DOHH2 (cell line): Measurements from ENCODE around the gene CDC16.

Experiments used
- H3F3A ChIP-seq: fragments of 200-600 bp; sonication (generic), shearing (Covaris generic); 2 replicates; pipeline ENCODE4 v1.6.0; 2016; ENCODE audit warnings: antibody characterized with exemption, mild to moderate bottlenecking; ENCODE audit not compliant: control insufficient read depth, insufficient read depth
- H3K27ac ChIP-seq: fragments of 200-600 bp; sonication (generic); 2 replicates; pipeline ENCODE4 v1.5.1; 2014; ENCODE audit warnings: low read depth, mild to moderate bottlenecking, low read length, moderate library complexity
- H3K27me3 ChIP-seq: fragments of 200-600 bp; sonication (generic); 2 replicates; pipeline ENCODE4 v1.6.1; 2014; ENCODE audit warnings: mild to moderate bottlenecking, low read length, mixed read lengths; ENCODE audit not compliant: control insufficient read depth
- H3K36me3 ChIP-seq: fragments of 200-600 bp; sonication (generic); 2 replicates; pipeline ENCODE4 v1.6.1; 2014; ENCODE audit warnings: mild to moderate bottlenecking, low read length, moderate library complexity, mixed read lengths; ENCODE audit not compliant: control insufficient read depth
- H3K4me1 ChIP-seq: fragments of 200-600 bp; sonication (generic); 2 replicates; pipeline ENCODE4 v1.6.1; 2014; ENCODE audit warnings: mild to moderate bottlenecking, low read length, mixed read lengths; ENCODE audit not compliant: control insufficient read depth
- H3K4me2 ChIP-seq: fragments of 200-600 bp; sonication (generic); 2 replicates; pipeline ENCODE4 v1.6.0; 2014; ENCODE audit warnings: mild to moderate bottlenecking, low read length, moderate library complexity
- H3K4me3 ChIP-seq: fragments of 200-600 bp; sonication (generic); 2 replicates; pipeline ENCODE4 v1.5.1; 2014; ENCODE audit warnings: mild to moderate bottlenecking, low read length, mixed read lengths
- H3K79me2 ChIP-seq: fragments of 200-600 bp; sonication (generic); 2 replicates; pipeline ENCODE4 v1.6.1; 2014; ENCODE audit warnings: mild to moderate bottlenecking, low read length, mixed read lengths; ENCODE audit not compliant: control insufficient read depth
- H3K9me2 ChIP-seq: fragments of 200-600 bp; sonication (generic); replicated peaks from 2 replicates; pipeline ENCODE4 v1.6.1; 2014; ENCODE audit warnings: mild to moderate bottlenecking, low read length, mixed read lengths; ENCODE audit not compliant: control insufficient read depth
- H3K9me3 ChIP-seq: fragments of 200-600 bp; sonication (generic); 2 replicates; pipeline ENCODE4 v1.6.1; 2014; ENCODE audit warnings: antibody characterized with exemption, low read length, mixed read lengths; ENCODE audit not compliant: control insufficient read depth, insufficient read depth
- H4K20me1 ChIP-seq: fragments of 200-600 bp; sonication (generic); 2 replicates; pipeline ENCODE4 v1.6.0; 2014; ENCODE audit warnings: low read depth, mild to moderate bottlenecking, antibody characterized with exemption, low read length, moderate library complexity; ENCODE audit not compliant: control insufficient read depth, insufficient read depth
- CTCF ChIP-seq: fragments of 200-600 bp; sonication (generic); IDR thresholded peaks from one replicate; pipeline ENCODE4 v1.5.1; 2014; ENCODE audit warnings: antibody characterized with exemption, mild to moderate bottlenecking, low read depth, low read length; ENCODE audit not compliant: poor library complexity, severe bottlenecking
- EZH2phosphoT487 ChIP-seq: fragments of 200-600 bp; sonication (generic); IDR thresholded peaks from 2 replicates; pipeline ENCODE4 v1.6.1; 2017; ENCODE audit warnings: borderline replicate concordance, mild to moderate bottlenecking, antibody characterized with exemption, low read length, moderate library complexity, mixed read lengths

Gene CDC16, protein sequence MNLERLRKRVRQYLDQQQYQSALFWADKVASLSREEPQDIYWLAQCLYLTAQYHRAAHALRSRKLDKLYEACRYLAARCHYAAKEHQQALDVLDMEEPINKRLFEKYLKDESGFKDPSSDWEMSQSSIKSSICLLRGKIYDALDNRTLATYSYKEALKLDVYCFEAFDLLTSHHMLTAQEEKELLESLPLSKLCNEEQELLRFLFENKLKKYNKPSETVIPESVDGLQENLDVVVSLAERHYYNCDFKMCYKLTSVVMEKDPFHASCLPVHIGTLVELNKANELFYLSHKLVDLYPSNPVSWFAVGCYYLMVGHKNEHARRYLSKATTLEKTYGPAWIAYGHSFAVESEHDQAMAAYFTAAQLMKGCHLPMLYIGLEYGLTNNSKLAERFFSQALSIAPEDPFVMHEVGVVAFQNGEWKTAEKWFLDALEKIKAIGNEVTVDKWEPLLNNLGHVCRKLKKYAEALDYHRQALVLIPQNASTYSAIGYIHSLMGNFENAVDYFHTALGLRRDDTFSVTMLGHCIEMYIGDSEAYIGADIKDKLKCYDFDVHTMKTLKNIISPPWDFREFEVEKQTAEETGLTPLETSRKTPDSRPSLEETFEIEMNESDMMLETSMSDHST

GRCh38 chr13:114234645-114235421 is at the start of gene CDC16:
TSS of gene CDC16 (plus strand) at chr13:114234897. CDS start at chr13:114235085, 188 bp downstream.
- peak; percentile 10 for TF ChIP-seq CTCF
- TF ChIP-seq EZH2phosphoT487, result no peak
- peaks cover 26% of the 10 kb centered on the region for H3K79me2 ChIP-seq

DNA sequence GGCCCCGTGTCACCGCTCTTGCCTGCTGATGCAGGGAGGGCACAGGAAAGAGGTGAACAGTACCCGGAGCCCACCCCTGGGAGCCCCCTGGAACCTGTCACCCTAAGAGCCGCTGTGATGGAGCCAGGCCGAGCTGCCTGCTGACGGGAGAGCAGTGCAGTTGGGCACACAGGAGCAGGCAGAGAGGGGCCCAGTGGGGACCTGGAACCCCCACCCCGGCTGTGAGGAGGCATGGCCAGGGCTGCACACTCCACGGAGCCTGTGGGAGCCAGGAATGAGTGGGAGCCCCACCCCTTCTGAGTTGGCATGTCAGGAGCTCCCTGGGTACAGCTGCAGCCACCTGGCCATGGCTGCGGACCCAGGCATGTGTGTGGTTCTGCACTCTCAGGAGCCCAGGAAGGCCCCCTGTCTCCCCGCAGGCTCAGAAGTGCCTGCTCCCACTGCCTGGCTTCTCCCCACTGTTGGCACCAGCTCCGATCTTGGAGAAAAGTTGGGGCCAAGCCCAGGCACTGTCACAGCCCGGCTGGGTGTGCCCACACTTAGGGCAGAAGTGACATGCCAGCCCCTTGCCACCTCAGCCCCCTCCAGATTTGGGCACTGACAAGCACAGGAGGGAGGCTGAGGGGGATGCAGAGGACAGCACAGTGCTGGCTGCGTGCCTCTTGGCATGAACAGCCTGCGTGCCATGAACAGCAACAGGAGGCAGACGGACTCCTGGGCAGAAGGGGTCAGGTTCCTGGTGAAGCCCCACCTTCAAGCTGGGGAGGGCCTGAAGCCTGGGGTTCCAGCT is 49.3 kb upstream of the CDC16 start:
- peaks cover 14% of the 10 kb centered on the region for H3K9me3 ChIP-seq
- no peak for TF ChIP-seq CTCF
- TF ChIP-seq EZH2phosphoT487, result no peak
- no peaks in the 10 kb centered on the region for H4K20me1 ChIP-seq
- H3K4me2 ChIP-seq, result no peak overlapping the region
- no peaks in the 10 kb centered on the region for H3K36me3 ChIP-seq
- no peaks in the 10 kb centered on the region for H3K9me2 ChIP-seq
- H3K4me3 ChIP-seq, result no peak overlapping the region
- H3K27me3 ChIP-seq, result no peaks in the 10 kb centered on the region
- H3K4me1 ChIP-seq, result no peaks in the 10 kb centered on the region
- no peaks in the 10 kb centered on the region for H3F3A ChIP-seq
- H3K79me2 ChIP-seq, result no peaks in the 10 kb centered on the region
- H3K27ac ChIP-seq, result no peak overlapping the region

More at GRCh38 chr13:114234645-114235421, at the start of gene CDC16:
- no peaks in the 10 kb centered on the region for H3F3A ChIP-seq
- no peaks in the 10 kb centered on the region for H3K9me3 ChIP-seq
- peaks cover 41% of the 10 kb centered on the region for H3K36me3 ChIP-seq
- peak within 1 kb of the TSS; percentile 86 for H3K4me3 ChIP-seq
- H4K20me1 ChIP-seq, result peaks cover 4% of the 10 kb centered on the region; the same call in 1 of the 2 replicates
- H3K27me3 ChIP-seq, result peaks cover 11% of the 10 kb centered on the region
- peaks cover 12% of the 10 kb centered on the region for H3K4me1 ChIP-seq
- no peaks in the 10 kb centered on the region for H3K9me2 ChIP-seq
- H3K4me2 ChIP-seq, result peak within 1 kb of the TSS; percentile 95
- H3K27ac ChIP-seq, result peak within 1 kb of the TSS; percentile 64

DNA sequence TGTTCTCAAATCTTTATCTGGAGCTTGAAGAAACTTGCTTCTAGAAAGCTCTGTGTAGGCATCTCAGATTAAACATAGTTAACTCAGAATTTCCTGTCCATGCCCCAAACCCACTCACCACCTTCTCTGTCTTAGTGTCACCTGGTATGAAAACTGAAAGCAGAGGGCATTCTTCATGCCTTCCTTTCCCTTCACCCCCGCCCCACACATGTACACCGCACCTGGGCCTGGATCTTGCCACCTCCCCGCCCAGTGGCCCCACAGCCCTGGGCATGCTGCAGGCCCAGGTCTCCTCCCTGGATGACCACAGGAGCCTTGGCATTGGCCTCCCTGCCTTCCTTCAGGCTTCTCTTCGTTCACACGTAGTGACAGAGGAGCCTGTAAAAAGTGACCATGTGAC is 39.8 kb upstream of the CDC16 start:
- H3K27me3 ChIP-seq, result no peaks in the 10 kb centered on the region
- H3K79me2 ChIP-seq, result no peaks in the 10 kb centered on the region
- no peaks in the 10 kb centered on the region for H3F3A ChIP-seq
- H3K9me3 ChIP-seq, result no peaks in the 10 kb centered on the region
- no peak overlapping the region for H3K4me3 ChIP-seq
- H3K27ac ChIP-seq, result no peak overlapping the region
- no peaks in the 10 kb centered on the region for H4K20me1 ChIP-seq
- TF ChIP-seq EZH2phosphoT487, result no peak
- no peak for TF ChIP-seq CTCF
- H3K36me3 ChIP-seq, result no peaks in the 10 kb centered on the region
- no peaks in the 10 kb centered on the region for H3K9me2 ChIP-seq
- no peak overlapping the region for H3K4me2 ChIP-seq
- no peaks in the 10 kb centered on the region for H3K4me1 ChIP-seq
